ENCODE data around the gene MRS2. TPM values are rescaled to one million over a fixed set of nuclear protein-coding genes. Genes with fewer than 3 reads are reported as not detected.

The MRS2 gene
- polyA plus RNA-seq, 1 of the 3 experiments (the other 2 are of a cell fraction): 9.4 TPM

DNA sequence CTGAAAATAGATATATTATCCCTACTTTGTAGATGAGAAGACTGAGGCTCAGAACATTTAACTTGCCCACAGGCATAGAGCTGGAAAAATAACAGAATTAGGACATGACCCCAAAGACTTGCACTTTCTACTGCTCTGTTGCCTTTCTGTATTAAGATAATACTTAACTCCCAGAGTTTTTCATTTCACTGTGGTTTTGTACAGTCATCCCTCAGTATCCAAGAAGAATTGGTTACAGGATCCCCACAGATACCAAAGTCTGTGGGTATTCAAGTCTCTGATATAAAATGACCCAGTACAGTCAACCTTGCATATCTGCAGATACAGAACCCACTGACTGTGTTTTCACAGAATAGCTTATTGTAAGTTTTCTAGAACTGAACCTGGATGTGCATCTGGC lies 16.8 kb downstream of the MRS2 start:
- ChIA-PET POLR2A (no interaction called here), CTCF (interaction anchor here (1.0 kb wide), 1 partner anchor 8 kb away, joined by 4 read pairs; no protein-coding TSS in a partner anchor)
- Histone ChIP-seq H3F3A (replicated peaks; ENCODE audit: insufficient read depth) (peaks cover 5% of the 10 kb centered on the region), H3K4me2 (no peak overlapping the region), H3K4me3 (ENCODE audit: low read depth in 2 of 2, low read length in 1 of 2) (no peak overlapping the region), H3K27me3 (ENCODE audit: insufficient read depth) (no peaks in the 10 kb centered on the region), H3K9ac (no peak overlapping the region), H3K9me3 (no peaks in the 10 kb centered on the region), H4K20me1 (ENCODE audit: insufficient read depth) (no peaks in the 10 kb centered on the region), H2AFZ (ENCODE audit: low read depth) (no peak overlapping the region), H3K4me1 (ENCODE audit: control insufficient read depth in 1 of 2, insufficient read depth in 2 of 2, low read depth in 1 of 2, low read length in 1 of 2) (no peaks in the 10 kb centered on the region), H3K79me2 (ENCODE audit: insufficient read depth) (no peaks in the 10 kb centered on the region), H3K9me2 (no peaks in the 10 kb centered on the region), H3K27ac (ENCODE audit: low read depth in 2 of 2, low read length in 1 of 2) (no peak overlapping the region), H3K36me3 (replicated peaks in 1 of 2; ENCODE audit: control insufficient read depth in 1 of 2, insufficient read depth in 2 of 2, low read length in 1 of 2) (peaks cover 76 to 86% of the 10 kb centered on the region in 2 experiments)
- no peak for TF ChIP-seq TCF12 (IDR thresholded peaks at IDR 0.05)
- no peak for DNase-seq

GRCh38 chr6:24425091-24425490 lies 22.4 kb downstream of the MRS2 start:
- Histone ChIP-seq H3K9me2 (no peaks in the 10 kb centered on the region), H4K20me1 (ENCODE audit: insufficient read depth) (no peaks in the 10 kb centered on the region), H2AFZ (ENCODE audit: low read depth) (no peak overlapping the region), H3K27me3 (ENCODE audit: insufficient read depth) (no peaks in the 10 kb centered on the region), H3K27ac (ENCODE audit: low read depth in 2 of 2, low read length in 1 of 2) (no peak overlapping the region), H3K79me2 (ENCODE audit: insufficient read depth) (no peaks in the 10 kb centered on the region), H3K4me1 (ENCODE audit: control insufficient read depth in 1 of 2, insufficient read depth in 2 of 2, low read depth in 1 of 2, low read length in 1 of 2) (no peaks in the 10 kb centered on the region; a peak in 1 of 4 replicates), H3K9me3 (no peaks in the 10 kb centered on the region), H3K4me2 (no peak overlapping the region), H3K9ac (no peak overlapping the region), H3F3A (replicated peaks; ENCODE audit: insufficient read depth) (peaks cover 8% of the 10 kb centered on the region), H3K4me3 (ENCODE audit: low read depth in 2 of 2, low read length in 1 of 2) (no peak overlapping the region), H3K36me3 (replicated peaks in 1 of 2; ENCODE audit: control insufficient read depth in 1 of 2, insufficient read depth in 2 of 2, low read length in 1 of 2) (peaks cover 40 to 65% of the 10 kb centered on the region in 2 experiments)
- WGBS (ENCODE audit: low lambda C conversion rate): 92% methylated on average over 2 of the region's 2 CpGs
- TF ChIP-seq RCOR1 (IDR thresholded peaks at IDR 0.05; ENCODE audit: low read length): no peak
- no peak for TF ChIP-seq USF2 (IDR thresholded peaks at IDR 0.05; ENCODE audit: borderline replicate concordance, low read depth, low read length)
- TF ChIP-seq SMC3 (IDR thresholded peaks at IDR 0.05; ENCODE audit: low read depth, low read length): no peak
- no peak for TF ChIP-seq EZH2phosphoT487 (IDR thresholded peaks at IDR 0.05; ENCODE audit: borderline replicate concordance, low read depth)
- no peak for TF ChIP-seq TEAD4 (IDR thresholded peaks at IDR 0.05; ENCODE audit: borderline replicate concordance, insufficient read depth)
- no peak for TF ChIP-seq TCF12 (IDR thresholded peaks at IDR 0.05)
- TF ChIP-seq, protein P1, sequence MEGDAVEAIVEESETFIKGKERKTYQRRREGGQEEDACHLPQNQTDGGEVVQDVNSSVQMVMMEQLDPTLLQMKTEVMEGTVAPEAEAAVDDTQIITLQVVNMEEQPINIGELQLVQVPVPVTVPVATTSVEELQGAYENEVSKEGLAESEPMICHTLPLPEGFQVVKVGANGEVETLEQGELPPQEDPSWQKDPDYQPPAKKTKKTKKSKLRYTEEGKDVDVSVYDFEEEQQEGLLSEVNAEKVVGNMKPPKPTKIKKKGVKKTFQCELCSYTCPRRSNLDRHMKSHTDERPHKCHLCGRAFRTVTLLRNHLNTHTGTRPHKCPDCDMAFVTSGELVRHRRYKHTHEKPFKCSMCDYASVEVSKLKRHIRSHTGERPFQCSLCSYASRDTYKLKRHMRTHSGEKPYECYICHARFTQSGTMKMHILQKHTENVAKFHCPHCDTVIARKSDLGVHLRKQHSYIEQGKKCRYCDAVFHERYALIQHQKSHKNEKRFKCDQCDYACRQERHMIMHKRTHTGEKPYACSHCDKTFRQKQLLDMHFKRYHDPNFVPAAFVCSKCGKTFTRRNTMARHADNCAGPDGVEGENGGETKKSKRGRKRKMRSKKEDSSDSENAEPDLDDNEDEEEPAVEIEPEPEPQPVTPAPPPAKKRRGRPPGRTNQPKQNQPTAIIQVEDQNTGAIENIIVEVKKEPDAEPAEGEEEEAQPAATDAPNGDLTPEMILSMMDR (IDR thresholded peaks at IDR 0.05): no peak
- TF ChIP-seq MAX (IDR thresholded peaks at IDR 0.05; ENCODE audit: low read depth): no peak
- TF ChIP-seq FOSL2 (IDR thresholded peaks at IDR 0.05; ENCODE audit: borderline replicate concordance, low read depth): no peak
- TF ChIP-seq MXI1 (IDR thresholded peaks at IDR 0.05; ENCODE audit: low read depth, low read length): no peak
- TF ChIP-seq NFIC (IDR thresholded peaks at IDR 0.05; ENCODE audit: borderline replicate concordance): no peak
- TF ChIP-seq EP300 (IDR thresholded peaks at IDR 0.05; ENCODE audit: borderline replicate concordance in 1 of 2, low read depth in 1 of 2, low read length in 1 of 2): no peak
- TF ChIP-seq RAD21 (IDR thresholded peaks at IDR 0.05; ENCODE audit: low read length): no peak
- no peak for TF ChIP-seq RXRA (IDR thresholded peaks at IDR 0.05; ENCODE audit: borderline replicate concordance, low read depth)
- no peak for TF ChIP-seq POLR2AphosphoS5 (IDR thresholded peaks at IDR 0.05; ENCODE audit: low read depth, low read length)
- ChIA-PET CTCF (interaction anchor here (1.4 kb wide), 1 partner anchor 22 kb away, joined by 3 read pairs; the partner anchor contains the start of gene MRS2), POLR2A (no interaction called here)
- DNase-seq: no peak

Measured in SK-N-SH (cell line).